Hepatocyte (in vitro differentiated cells): ENCODE data around the gene ZDHHC14. TPM values are rescaled to one million over a fixed set of nuclear protein-coding genes. Genes with fewer than 3 reads are reported as not detected.

Source experiments
- DNase-seq: peaks from one replicate; pipeline ENCODE4 v3.0.0-alpha.2; 2016; ENCODE audit warnings: low spot score
- H2AFZ ChIP-seq: fragments of 200-600 bp; sonication (generic); 2 replicates; pipeline ENCODE4 v1.6.0; 2016; ENCODE audit warnings: antibody characterized with exemption, mild to moderate bottlenecking
- H3K27ac ChIP-seq: fragments of 200-600 bp; sonication (generic); 2 replicates; pipeline ENCODE4 v1.5.1; 2016; ENCODE audit warnings: mild to moderate bottlenecking
- H3K27me3 ChIP-seq: fragments of 200-600 bp; sonication (generic); 2 replicates; pipeline ENCODE4 v1.6.1; 2016
- H3K36me3 ChIP-seq: fragments of 200-600 bp; sonication (generic); replicated peaks from 2 replicates; pipeline ENCODE4 v1.5.1; 2016; ENCODE audit warnings: low read depth; ENCODE audit not compliant: insufficient read depth
- H3K4me1 ChIP-seq: fragments of 200-600 bp; sonication (generic); 2 replicates; pipeline ENCODE4 v1.5.1; 2016; ENCODE audit warnings: mild to moderate bottlenecking, moderate library complexity; ENCODE audit not compliant: insufficient read depth
- H3K4me2 ChIP-seq: fragments of 200-600 bp; sonication (generic); 2 replicates; pipeline ENCODE4 v1.6.0; 2016
- H3K4me3 ChIP-seq: fragments of 200-600 bp; sonication (generic); 2 replicates; pipeline ENCODE4 v1.5.1; 2016; ENCODE audit warnings: mild to moderate bottlenecking
- H3K79me2 ChIP-seq: fragments of 200-600 bp; sonication (generic); 2 replicates; pipeline ENCODE4 v1.6.0; 2017; ENCODE audit warnings: mild to moderate bottlenecking
- H3K9me2 ChIP-seq: fragments of 200-600 bp; sonication (generic); replicated peaks from 2 replicates; pipeline ENCODE4 v1.6.0; 2017; ENCODE audit warnings: mild to moderate bottlenecking; ENCODE audit not compliant: insufficient read depth
- H3K9me3 ChIP-seq: fragments of 200-600 bp; sonication (generic); 2 replicates; pipeline ENCODE4 v1.5.1; 2016; ENCODE audit warnings: low read depth, mild to moderate bottlenecking
- H4K20me1 ChIP-seq: fragments of 200-600 bp; sonication (generic); 2 replicates; pipeline ENCODE4 v1.6.0; 2016; ENCODE audit warnings: mild to moderate bottlenecking; ENCODE audit not compliant: insufficient read depth, poor library complexity, severe bottlenecking
- EZH2 ChIP-seq: fragments of 200-600 bp; sonication (generic); IDR thresholded peaks from 2 replicates; pipeline ENCODE4 v1.6.1; 2016; ENCODE audit warnings: antibody characterized with exemption, mild to moderate bottlenecking, borderline replicate concordance
- EZH2phosphoT487 ChIP-seq: fragments of 200-600 bp; sonication (generic); IDR thresholded peaks from one replicate; pipeline ENCODE4 v1.6.1; 2018; ENCODE audit warnings: antibody characterized with exemption, mild to moderate bottlenecking, low read depth, moderate library complexity; ENCODE audit not compliant: unreplicated experiment, severe bottlenecking
- WGBS: methylation state at CpG from one replicate; pipeline ENCODE4 v1.1.6; 2016; ENCODE audit warnings: low lambda C conversion rate; ENCODE audit errors: missing lambda C conversion rate; 5-methylcytosine and 5-hydroxymethylcytosine counted together
- polyA plus RNA-seq: library from polyadenylated mRNA; unstranded; fragments of >200 nt; fragmentation: Nextera tagmentation; extraction: Ambion mirVana; gene quantifications from 2 replicates; pipeline ENCODE4 v1.2.1, GENCODE V29; 2016
- total RNA-seq: library from RNA; depleted of rRNA; stranded (reverse); fragments of >200 nt; gene quantifications from 2 replicates; pipeline ENCODE4 v1.2.3, GENCODE V29; 2014
- TF ChIP-seq, protein P1 (sequence below): fragments of 200-600 bp; sonication (generic); IDR thresholded peaks from 2 replicates; pipeline ENCODE4 v1.5.1; 2016; ENCODE audit warnings: antibody characterized with exemption, mild to moderate bottlenecking; ENCODE audit not compliant: poor library complexity

ZDHHC14 gene
- total and polyA plus RNA-seq, 2 experiments from 2014 or later, result 11.8 to 25.2 TPM

DNA sequence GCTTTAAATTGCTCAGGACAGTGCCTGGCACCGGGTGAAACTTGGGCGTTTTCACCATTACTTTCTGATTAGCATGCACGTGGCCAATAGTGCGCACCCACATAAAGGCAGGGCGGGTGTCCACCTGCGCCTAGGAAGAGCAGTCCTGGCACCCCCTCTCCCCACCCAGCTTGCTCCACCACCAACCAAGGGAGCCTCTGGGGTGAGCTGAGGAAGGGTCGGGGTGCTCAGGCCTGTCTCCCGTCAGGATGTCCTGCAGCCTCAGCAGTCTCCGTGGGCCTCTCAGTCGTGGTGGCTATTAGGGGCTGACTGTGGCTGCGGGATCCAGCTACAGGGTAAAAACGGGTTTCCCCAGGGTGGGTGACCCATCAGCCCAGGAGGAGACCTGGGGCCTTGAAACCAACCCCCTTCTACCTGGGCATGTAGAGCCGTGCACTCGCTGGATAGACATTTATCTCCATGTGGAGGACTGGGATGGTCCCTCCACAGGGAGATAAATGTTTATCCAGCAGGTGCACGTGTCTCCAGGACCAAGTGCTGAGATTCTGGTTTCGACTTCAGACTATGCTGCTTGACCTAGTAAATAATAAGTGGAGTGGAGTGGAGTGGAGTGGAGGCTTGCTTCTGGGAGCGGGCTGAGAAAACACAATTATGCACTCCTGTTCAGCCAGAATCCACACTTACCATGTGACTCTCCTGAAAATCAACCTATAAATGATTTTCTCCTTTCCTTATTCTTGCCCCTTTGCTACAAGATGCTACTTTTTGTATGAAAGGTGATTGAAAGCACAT, 91.1 kb downstream of the ZDHHC14 start:
- Histone ChIP-seq H3K4me3 (no peak overlapping the region), H3K4me2 (no peak overlapping the region), H3K79me2 (peaks cover 7% of the 10 kb centered on the region), H3K4me1 (no peaks in the 10 kb centered on the region), H3K36me3 (no peaks in the 10 kb centered on the region), H4K20me1 (no peaks in the 10 kb centered on the region), H3K27me3 (no peaks in the 10 kb centered on the region), H3K9me3 (no peaks in the 10 kb centered on the region), H3K27ac (no peak overlapping the region), H2AFZ (no peak overlapping the region), H3K9me2 (no peaks in the 10 kb centered on the region)
- no peak for DNase-seq
- TF ChIP-seq EZH2phosphoT487, result no peak
- TF ChIP-seq EZH2, result no peak
- TF ChIP-seq, protein P1, sequence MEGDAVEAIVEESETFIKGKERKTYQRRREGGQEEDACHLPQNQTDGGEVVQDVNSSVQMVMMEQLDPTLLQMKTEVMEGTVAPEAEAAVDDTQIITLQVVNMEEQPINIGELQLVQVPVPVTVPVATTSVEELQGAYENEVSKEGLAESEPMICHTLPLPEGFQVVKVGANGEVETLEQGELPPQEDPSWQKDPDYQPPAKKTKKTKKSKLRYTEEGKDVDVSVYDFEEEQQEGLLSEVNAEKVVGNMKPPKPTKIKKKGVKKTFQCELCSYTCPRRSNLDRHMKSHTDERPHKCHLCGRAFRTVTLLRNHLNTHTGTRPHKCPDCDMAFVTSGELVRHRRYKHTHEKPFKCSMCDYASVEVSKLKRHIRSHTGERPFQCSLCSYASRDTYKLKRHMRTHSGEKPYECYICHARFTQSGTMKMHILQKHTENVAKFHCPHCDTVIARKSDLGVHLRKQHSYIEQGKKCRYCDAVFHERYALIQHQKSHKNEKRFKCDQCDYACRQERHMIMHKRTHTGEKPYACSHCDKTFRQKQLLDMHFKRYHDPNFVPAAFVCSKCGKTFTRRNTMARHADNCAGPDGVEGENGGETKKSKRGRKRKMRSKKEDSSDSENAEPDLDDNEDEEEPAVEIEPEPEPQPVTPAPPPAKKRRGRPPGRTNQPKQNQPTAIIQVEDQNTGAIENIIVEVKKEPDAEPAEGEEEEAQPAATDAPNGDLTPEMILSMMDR, result no peak
- WGBS, result 90% methylated on average over 17 of the region's 17 CpGs

DNA sequence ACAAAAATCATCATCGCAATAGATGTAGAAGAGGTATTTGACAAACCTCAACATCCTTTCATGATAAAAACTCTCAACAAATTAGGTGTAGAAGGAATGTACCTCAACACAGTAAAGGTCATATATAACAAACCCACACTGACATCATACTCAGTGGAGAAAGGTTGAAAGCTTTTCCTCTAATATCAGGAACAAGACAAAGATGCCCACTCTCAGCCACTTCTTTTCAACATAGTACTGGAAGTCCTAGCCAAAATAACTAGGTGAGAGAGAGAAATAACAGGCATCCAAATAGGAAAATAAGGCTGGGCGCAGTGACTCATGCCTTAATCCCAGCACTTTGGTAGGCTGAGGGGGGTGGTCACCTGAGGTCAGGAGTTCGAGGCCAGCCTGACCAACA, 95.8 kb downstream of the ZDHHC14 start:
- H3K79me2 ChIP-seq, result peaks cover 5% of the 10 kb centered on the region
- WGBS, result 94% methylated on average over 3 of the region's 3 CpGs
- no peak overlapping the region for H3K4me2 ChIP-seq
- H4K20me1 ChIP-seq, result no peaks in the 10 kb centered on the region
- no peak overlapping the region for H3K27ac ChIP-seq
- DNase-seq, result no peak
- H3K27me3 ChIP-seq, result no peaks in the 10 kb centered on the region
- H3K9me3 ChIP-seq, result no peaks in the 10 kb centered on the region
- no peaks in the 10 kb centered on the region for H3K9me2 ChIP-seq
- no peaks in the 10 kb centered on the region for H3K36me3 ChIP-seq
- TF ChIP-seq EZH2, result no peak
- TF ChIP-seq, protein P1, result no peak
- no peak for TF ChIP-seq EZH2phosphoT487
- no peak overlapping the region for H2AFZ ChIP-seq
- no peak overlapping the region for H3K4me3 ChIP-seq
- no peaks in the 10 kb centered on the region for H3K4me1 ChIP-seq

DNA sequence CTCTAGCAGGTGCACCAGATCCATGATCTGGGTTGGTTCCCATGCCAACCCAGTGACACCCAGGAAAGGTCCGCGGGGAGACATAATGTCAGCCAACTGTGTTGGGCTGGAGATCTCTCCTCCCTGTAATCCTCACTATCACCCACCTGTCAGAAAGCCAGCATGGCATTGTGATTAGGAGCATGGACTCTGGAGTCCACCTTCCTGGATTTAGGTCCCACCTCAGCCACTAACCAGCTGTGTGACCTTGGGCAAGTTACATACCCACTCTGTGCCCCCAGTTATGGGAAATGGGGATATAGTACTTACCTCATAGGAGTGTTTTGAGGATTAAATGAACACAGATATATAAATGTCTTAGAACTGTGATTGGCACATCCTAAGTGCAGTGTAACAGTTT, 97.9 kb downstream of the ZDHHC14 start:
- no peak overlapping the region for H3K4me3 ChIP-seq
- TF ChIP-seq EZH2phosphoT487, result no peak
- no peak for TF ChIP-seq EZH2
- TF ChIP-seq, protein P1, result no peak
- H3K27ac ChIP-seq, result no peak overlapping the region
- H2AFZ ChIP-seq, result no peak overlapping the region
- no peak for DNase-seq
- H4K20me1 ChIP-seq, result no peaks in the 10 kb centered on the region
- H3K79me2 ChIP-seq, result peaks cover 5% of the 10 kb centered on the region
- H3K9me2 ChIP-seq, result no peaks in the 10 kb centered on the region
- no peak overlapping the region for H3K4me2 ChIP-seq
- no peaks in the 10 kb centered on the region for H3K9me3 ChIP-seq
- H3K4me1 ChIP-seq, result no peaks in the 10 kb centered on the region
- WGBS, result 100% methylated on average over 2 of the region's 2 CpGs
- no peaks in the 10 kb centered on the region for H3K36me3 ChIP-seq
- no peaks in the 10 kb centered on the region for H3K27me3 ChIP-seq
